GM12891 (cell line): ENCODE measurements around the gene CCDC57.

Source experiments
- POLR2A ChIP-seq: IDR thresholded peaks from 2 replicates; pipeline ENCODE4 v1.6.1; 2011; ENCODE audit warnings: low read depth, low read length, control low read depth
- POLR2AphosphoS5 ChIP-seq: IDR thresholded peaks from 2 replicates; pipeline ENCODE4 v1.6.1; 2011; ENCODE audit warnings: low read depth, low read length, control low read depth
- SPI1 ChIP-seq: IDR thresholded peaks from 2 replicates; pipeline ENCODE4 v1.6.1; 2011; ENCODE audit warnings: low read depth, low read length, control low read depth

- TF ChIP-seq POLR2A: no peak
- TF ChIP-seq POLR2AphosphoS5: no peak
- TF ChIP-seq SPI1: no peak
Observed at GRCh38 chr17:82114447-82114846, 98.2 kb downstream of the CCDC57 start.
